ENCODE results near the gene KRI1.

KRI1 gene

GRCh38 chr19:10565567-10566407, at the start of gene KRI1:
Gene KRI1 (minus strand): TSS chr19:10566010. CDS start chr19:10565999, 11 bp downstream.
- ChIA-PET CTCF (interaction anchor here (0.6 to 2.5 kb wide), 7 partner anchors 10 to 150 kb away, joined by 3 to 10 read pairs (median 5); no protein-coding TSS in a partner anchor), POLR2A (interaction anchor here (0.6 kb wide), 1 partner anchor 70 kb away, joined by 3 read pairs; no protein-coding TSS in a partner anchor)
- TF ChIP-seq CTCF (IDR thresholded peaks at IDR 0.05; ENCODE audit: insufficient read depth, low read length, missing control alignments), result peak; percentile 53
- peak within 1 kb of the TSS; percentile 98 for H3K4me3 ChIP-seq (ENCODE audit: low read depth, low read length)
- peak; percentile 67 for DNase-seq (ENCODE audit: low read depth, low spot score)

GRCh38 chr19:10612499-10613119, 46.8 kb upstream of the KRI1 start:
- TF ChIP-seq CTCF (IDR thresholded peaks at IDR 0.05; ENCODE audit: insufficient read depth, low read length, missing control alignments), result no peak
- no peak overlapping the region for H3K4me3 ChIP-seq (ENCODE audit: low read depth, low read length)
- ChIA-PET CTCF (interaction anchor here (1.3 to 3.5 kb wide), 5 partner anchors 12 to 209 kb away, joined by 3 to 18 read pairs (median 5); partner anchors contain the start of genes CDC37 and SLC44A2), POLR2A (no interaction called here)
- DNase-seq (ENCODE audit: low read depth, low spot score), result no peak

- no peak overlapping the region for H3K4me3 ChIP-seq (ENCODE audit: low read depth, low read length)
- TF ChIP-seq CTCF (IDR thresholded peaks at IDR 0.05; ENCODE audit: insufficient read depth, low read length, missing control alignments), result no peak
- CTCF ChIA-PET, result interaction anchor here (0.8 to 3.5 kb wide), 7 partner anchors 8 to 208 kb away, joined by 3 to 18 read pairs (median 4); partner anchors contain the start of genes CDC37 and SLC44A2
- no peak for DNase-seq (ENCODE audit: low read depth, low spot score)
- POLR2A ChIA-PET, result interaction anchor here (1.4 kb wide), 1 partner anchor 9 kb away, joined by 4 read pairs; no protein-coding TSS in a partner anchor
Measured at GRCh38 chr19:10611907-10612306, 46.1 kb upstream of the KRI1 start.

- TF ChIP-seq CTCF (IDR thresholded peaks at IDR 0.05; ENCODE audit: insufficient read depth, low read length, missing control alignments), result no peak
- CTCF ChIA-PET, result interaction anchor here (0.9 to 3.4 kb wide), 6 partner anchors 7 to 95 kb away, joined by 3 to 21 read pairs (median 5); no protein-coding TSS in a partner anchor
- POLR2A ChIA-PET, result no interaction called here
- DNase-seq (ENCODE audit: low read depth, low spot score), result no peak
- H3K4me3 ChIP-seq (ENCODE audit: low read depth, low read length), result no peak overlapping the region; the same call in 1 of the 2 replicates
Measured at GRCh38 chr19:10604460-10604980, 38.7 kb upstream of the KRI1 start.

- ChIA-PET POLR2A (no interaction called here), CTCF (interaction anchor here (1.1 to 3.4 kb wide), 5 partner anchors 8 to 96 kb away, joined by 3 to 21 read pairs (median 6); no protein-coding TSS in a partner anchor)
- H3K4me3 ChIP-seq (ENCODE audit: low read depth, low read length), result peak overlapping the region; percentile 20; the same call in 1 of the 2 replicates
- DNase-seq (ENCODE audit: low read depth, low spot score), result no peak
- no peak for TF ChIP-seq CTCF (IDR thresholded peaks at IDR 0.05; ENCODE audit: insufficient read depth, low read length, missing control alignments)
Measured at GRCh38 chr19:10603873-10604459, 38.2 kb upstream of the KRI1 start.

Measured in AG04449 (cell line).